H9 (cell line): ENCODE measurements around the gene GPR21. TPM values are rescaled to one million over a fixed set of nuclear protein-coding genes. Genes with fewer than 3 reads are reported as not detected.

Experiments
- DNase-seq: peaks from one replicate; pipeline ENCODE4 v3.0.0-alpha.2; 2017
- H2AFZ ChIP-seq: one replicate; pipeline ENCODE4 v1.6.1; 2013; ENCODE audit warnings: mild to moderate bottlenecking, low read length, control low read depth, moderate library complexity
- H2AK5ac ChIP-seq: 2 replicates; pipeline ENCODE4 v1.6.1; 2013; ENCODE audit warnings: low read length, control low read depth, mixed read lengths; ENCODE audit not compliant: insufficient read length
- H2BK120ac ChIP-seq: one replicate; pipeline ENCODE4 v1.6.1; 2013; ENCODE audit warnings: low read depth, mild to moderate bottlenecking, low read length, control low read depth, inconsistent platforms; ENCODE audit not compliant: poor library complexity, severe bottlenecking
- H2BK12ac ChIP-seq: 2 replicates; pipeline ENCODE4 v1.6.1; 2013; ENCODE audit warnings: low read length, control low read depth, mixed read lengths, low read depth; ENCODE audit not compliant: insufficient read length
- H2BK15ac ChIP-seq: 2 replicates; pipeline ENCODE4 v1.6.1; 2013; ENCODE audit warnings: low read depth, low read length, control low read depth
- H2BK20ac ChIP-seq: one replicate; pipeline ENCODE4 v1.6.1; 2013; ENCODE audit warnings: low read depth, mild to moderate bottlenecking, low read length, control low read depth, inconsistent platforms; ENCODE audit not compliant: poor library complexity, severe bottlenecking
- H2BK5ac ChIP-seq: 2 replicates; pipeline ENCODE4 v1.6.1; 2013; ENCODE audit warnings: low read length, control low read depth, mixed read lengths; ENCODE audit not compliant: insufficient read length
- H3K14ac ChIP-seq: 2 replicates; pipeline ENCODE4 v1.6.1; 2013; ENCODE audit warnings: low read length, control low read depth; ENCODE audit not compliant: insufficient read depth
- H3K18ac ChIP-seq: 2 replicates; pipeline ENCODE4 v1.6.1; 2013; ENCODE audit warnings: low read depth, mild to moderate bottlenecking, mixed read lengths, low read length, control low read depth; ENCODE audit not compliant: insufficient read length
- H3K23ac ChIP-seq: 2 replicates; pipeline ENCODE4 v1.6.1; 2013; ENCODE audit warnings: low read length, control low read depth, mixed read lengths, low read depth; ENCODE audit not compliant: insufficient read length
- H3K23me2 ChIP-seq: 2 replicates; pipeline ENCODE4 v1.6.1; 2013; ENCODE audit warnings: low read depth, mild to moderate bottlenecking, mixed read lengths, low read length, control low read depth; ENCODE audit not compliant: insufficient read length, poor library complexity, severe bottlenecking
- H3K27ac ChIP-seq: 2 replicates; pipeline ENCODE4 v1.5.1; 2013; ENCODE audit warnings: low read length, control low read depth, mixed read lengths, low read depth; ENCODE audit not compliant: insufficient read length
- H3K27me3 ChIP-seq: 2 replicates; pipeline ENCODE4 v1.6.1; 2013; ENCODE audit warnings: low read length, control low read depth, inconsistent platforms; ENCODE audit not compliant: insufficient read depth
- H3K4ac ChIP-seq: 2 replicates; pipeline ENCODE4 v1.6.1; 2013; ENCODE audit warnings: low read depth, mild to moderate bottlenecking, control low read depth, inconsistent platforms, low read length, moderate library complexity
- H3K4me1 ChIP-seq: 2 replicates; pipeline ENCODE4 v1.6.1; 2013; ENCODE audit warnings: low read length, control low read depth, inconsistent platforms; ENCODE audit not compliant: insufficient read depth
- H3K4me2 ChIP-seq: 2 replicates; pipeline ENCODE4 v1.6.1; 2013; ENCODE audit warnings: low read length, control low read depth, mixed read lengths; ENCODE audit not compliant: insufficient read length, insufficient read depth
- H3K56ac ChIP-seq: 2 replicates; pipeline ENCODE4 v1.6.1; 2013; ENCODE audit warnings: low read depth, mild to moderate bottlenecking, mixed read lengths, low read length, control low read depth; ENCODE audit not compliant: insufficient read length
- H3K79me1 ChIP-seq: 2 replicates; pipeline ENCODE4 v1.6.1; 2013; ENCODE audit warnings: low read depth, mild to moderate bottlenecking, moderate library complexity, low read length, control low read depth, inconsistent platforms; ENCODE audit not compliant: insufficient read depth, poor library complexity, severe bottlenecking
- H3K79me2 ChIP-seq: 2 replicates; pipeline ENCODE4 v1.6.1; 2013; ENCODE audit warnings: low read length, control low read depth, inconsistent platforms; ENCODE audit not compliant: insufficient read depth
- H3K9ac ChIP-seq: 2 replicates; pipeline ENCODE4 v1.6.1; 2013; ENCODE audit warnings: low read length, control low read depth, mixed read lengths; ENCODE audit not compliant: insufficient read length; ENCODE audit errors: extremely low read depth
- H3K9me3 ChIP-seq: one replicate; pipeline ENCODE4 v1.6.1; 2013; ENCODE audit warnings: low read depth, low read length, inconsistent platforms; ENCODE audit not compliant: control insufficient read depth
- H3T11ph ChIP-seq: one replicate; pipeline ENCODE4 v1.6.1; 2013; ENCODE audit warnings: mild to moderate bottlenecking, low read length, control low read depth, inconsistent platforms
- H4K20me1 ChIP-seq: one replicate; pipeline ENCODE4 v1.6.1; 2013; ENCODE audit not compliant: control insufficient read depth, insufficient read length, insufficient read depth
- H4K5ac ChIP-seq: 2 replicates; pipeline ENCODE4 v1.6.1; 2013; ENCODE audit warnings: low read depth, mild to moderate bottlenecking, mixed read lengths, low read length, control low read depth; ENCODE audit not compliant: insufficient read length
- H4K8ac ChIP-seq: replicated peaks from 2 replicates; pipeline ENCODE4 v1.6.1; 2013; ENCODE audit warnings: low read length, control low read depth, mixed read lengths, low read depth; ENCODE audit not compliant: insufficient read length
- H4K91ac ChIP-seq: 2 replicates; pipeline ENCODE4 v1.6.1; 2013; ENCODE audit warnings: low read depth, mild to moderate bottlenecking, moderate library complexity, mixed read lengths, low read length, control low read depth; ENCODE audit not compliant: insufficient read length
- H3K27ac Mint-ChIP-seq, 3 experiments: 2 replicates in 2 of 3; 3 replicates in 1 of 3; pipeline ENCODE4 v1.8.0; 2020 to 2021; ENCODE audit warnings: mixed read lengths in 3 of 3, mild to moderate bottlenecking in 1 of 3, moderate library complexity in 1 of 3
- H3K27me3 Mint-ChIP-seq: 2 replicates; pipeline ENCODE4 v1.8.0; 2021; ENCODE audit warnings: low read depth, mild to moderate bottlenecking, moderate library complexity, mixed read lengths
- H3K36me3 Mint-ChIP-seq, 3 experiments: 2 replicates in 2 of 3; 3 replicates in 1 of 3; pipeline ENCODE4 v1.8.0; 2020 to 2021; ENCODE audit warnings: low read depth in 3 of 3, mixed read lengths in 3 of 3; ENCODE audit not compliant: insufficient read depth in 1 of 3
- H3K4me1 Mint-ChIP-seq, 2 experiments: 2 replicates each; pipeline ENCODE4 v1.8.0; 2020; ENCODE audit warnings: mixed read lengths in 2 of 2
- H3K4me3 Mint-ChIP-seq, 2 experiments: 2 replicates in 1 of 2; 3 replicates in 1 of 2; pipeline ENCODE4 v1.8.0; 2020 to 2021; ENCODE audit warnings: mild to moderate bottlenecking in 2 of 2, mixed read lengths in 2 of 2, moderate library complexity in 1 of 2
- H3K9me3 Mint-ChIP-seq, 2 experiments: 2 replicates in 1 of 2; 3 replicates in 1 of 2; pipeline ENCODE4 v1.8.0; 2020; ENCODE audit warnings: mild to moderate bottlenecking in 2 of 2, mixed read lengths in 2 of 2, moderate library complexity in 1 of 2
- WGBS: extraction: QIAGEN DNeasy Blood & Tissue Kit; methylation state at CpG from one replicate; pipeline ENCODE4 v1.1.7; 2013; ENCODE audit warnings: missing lambda C conversion rate, low lambda C conversion rate, mixed read lengths; ENCODE audit not compliant: insufficient read length; ENCODE audit errors: extremely low coverage; 5-methylcytosine and 5-hydroxymethylcytosine counted together
- total RNA-seq: library from RNA; stranded (reverse); gene quantifications from 2 replicates; pipeline ENCODE4 v1.2.1, GENCODE V29; 2021
- TF ChIP-seq, protein P1 (sequence below): fragments of 200-600 bp; sonication (generic); conservative IDR thresholded peaks from 3 replicates; pipeline ENCODE4 v1.8.0; 2021; ENCODE audit warnings: antibody characterized with exemption, mild to moderate bottlenecking

GPR21 gene
- total RNA-seq, 1 experiment from 2014 or later, result 0.87 TPM

DNA sequence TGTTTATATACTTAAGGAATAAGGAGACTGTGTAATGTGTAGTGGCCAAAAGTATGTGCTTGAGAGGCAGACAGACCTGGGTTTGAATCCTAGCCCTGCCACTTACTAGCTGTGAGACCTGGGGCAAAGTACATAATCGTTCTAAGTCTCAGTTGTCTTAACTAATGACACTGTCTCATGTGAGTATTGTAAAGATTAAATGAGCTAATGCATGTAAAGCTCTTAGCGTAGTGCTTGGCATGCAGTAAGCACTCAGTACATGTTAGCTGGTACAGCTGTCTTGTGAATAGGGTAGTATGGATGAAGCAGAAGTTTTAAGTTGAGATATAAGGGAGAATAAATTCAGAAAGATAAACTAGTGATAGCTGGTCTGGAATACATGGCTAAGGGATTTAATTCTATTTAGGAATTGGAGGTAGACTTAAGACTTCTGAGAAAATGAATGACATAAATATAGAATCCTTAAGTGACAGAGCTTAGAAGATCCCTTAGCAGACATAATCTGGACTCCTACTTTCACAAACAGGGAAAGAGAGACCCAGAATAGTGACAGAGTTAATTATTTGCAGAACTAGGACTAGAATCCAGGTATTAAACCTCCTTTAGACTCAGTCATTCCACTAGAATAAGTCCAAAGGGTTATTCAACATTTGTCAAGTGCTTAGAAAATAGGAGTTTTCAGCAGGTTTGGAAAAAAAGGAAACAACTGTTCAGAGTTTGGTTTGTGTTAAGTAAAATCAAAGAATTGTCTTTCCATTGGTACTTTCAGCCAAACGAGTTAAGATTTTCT, 13.1 kb downstream of the GPR21 start:
- Histone ChIP-seq H3K23me2 (no peaks in the 10 kb centered on the region), H3K9me3 (no peaks in the 10 kb centered on the region), H3K9ac (no peak overlapping the region), H2BK120ac (no peak overlapping the region), H4K91ac (no peak overlapping the region), H4K20me1 (no peaks in the 10 kb centered on the region), H3K56ac (no peak overlapping the region), H2BK15ac (no peak overlapping the region), H3K4me2 (no peak overlapping the region), H3K14ac (no peak overlapping the region), H4K5ac (no peak overlapping the region), H3K27ac (no peak overlapping the region), H3K79me1 (no peaks in the 10 kb centered on the region), H2BK12ac (no peak overlapping the region), H2AK5ac (no peak overlapping the region), H3K4me1 (no peaks in the 10 kb centered on the region), H3K18ac (no peak overlapping the region), H4K8ac (no peak overlapping the region), H3K4ac (no peak overlapping the region), H2BK20ac (no peak overlapping the region), H3T11ph (no peak overlapping the region), H3K27me3 (no peaks in the 10 kb centered on the region), H3K23ac (no peak overlapping the region), H2AFZ (no peak overlapping the region), H3K79me2 (no peaks in the 10 kb centered on the region), H2BK5ac (no peak overlapping the region)
- TF ChIP-seq, protein P1, sequence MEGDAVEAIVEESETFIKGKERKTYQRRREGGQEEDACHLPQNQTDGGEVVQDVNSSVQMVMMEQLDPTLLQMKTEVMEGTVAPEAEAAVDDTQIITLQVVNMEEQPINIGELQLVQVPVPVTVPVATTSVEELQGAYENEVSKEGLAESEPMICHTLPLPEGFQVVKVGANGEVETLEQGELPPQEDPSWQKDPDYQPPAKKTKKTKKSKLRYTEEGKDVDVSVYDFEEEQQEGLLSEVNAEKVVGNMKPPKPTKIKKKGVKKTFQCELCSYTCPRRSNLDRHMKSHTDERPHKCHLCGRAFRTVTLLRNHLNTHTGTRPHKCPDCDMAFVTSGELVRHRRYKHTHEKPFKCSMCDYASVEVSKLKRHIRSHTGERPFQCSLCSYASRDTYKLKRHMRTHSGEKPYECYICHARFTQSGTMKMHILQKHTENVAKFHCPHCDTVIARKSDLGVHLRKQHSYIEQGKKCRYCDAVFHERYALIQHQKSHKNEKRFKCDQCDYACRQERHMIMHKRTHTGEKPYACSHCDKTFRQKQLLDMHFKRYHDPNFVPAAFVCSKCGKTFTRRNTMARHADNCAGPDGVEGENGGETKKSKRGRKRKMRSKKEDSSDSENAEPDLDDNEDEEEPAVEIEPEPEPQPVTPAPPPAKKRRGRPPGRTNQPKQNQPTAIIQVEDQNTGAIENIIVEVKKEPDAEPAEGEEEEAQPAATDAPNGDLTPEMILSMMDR, result no peak
- Mint-ChIP-seq H3K4me3 (no peak overlapping the region), H3K36me3 (peaks cover 11 to 19% (median 19%) of the 10 kb centered on the region in 3 experiments), H3K9me3 (no peaks in the 10 kb centered on the region; a peak in 1 of 5 replicates), H3K4me1 (no peaks in the 10 kb centered on the region), H3K27ac (no peak overlapping the region), H3K27me3 (no peaks in the 10 kb centered on the region)
- WGBS, result no CpG with 5 or more reads among the region's 3 CpGs
- no peak for DNase-seq
